HG03108 (cell line): ENCODE measurements around the gene CHMP1A.
"Not testable (repeated sequence)": the region's sequence is repeated elsewhere in the genome, so short reads cannot be mapped to it uniquely, and the experiment has no call there.

ENCODE experiments used
- ATAC-seq: cut with Tn5 transposase; IDR thresholded peaks from one replicate; pipeline ENCODE4 v1.9.1; 2021; ENCODE audit warnings: moderate library complexity; ENCODE audit not compliant: unreplicated experiment

The CHMP1A gene

GRCh38 chr16:89657442-89658220, at the start of gene CHMP1A, which contains the start of gene SPATA33:
Gene CHMP1A, minus strand, starts transcription at chr16:89657708. Its CDS starts 120 bp downstream, at chr16:89657588.
Gene SPATA33, plus strand, starts transcription at chr16:89657836. Its CDS starts 76 bp downstream, at chr16:89657912.
- peak; percentile 90 for ATAC-seq

- ATAC-seq: no peak
Observed at GRCh38 chr16:89706518-89707260, 49.2 kb upstream of the CHMP1A start.

GRCh38 chr16:89705006-89705405, 47.5 kb upstream of the CHMP1A start:
- no peak for ATAC-seq

- ATAC-seq: no peak
Observed at GRCh38 chr16:89704281-89704680, 46.8 kb upstream of the CHMP1A start.

GRCh38 chr16:89701425-89702406, 44.2 kb upstream of the CHMP1A start, which contains the start of gene SPATA2L:
Gene SPATA2L, minus strand, starts transcription at chr16:89701705. Its CDS starts 473 bp downstream, at chr16:89701232.
- ATAC-seq: peak; percentile 57

GRCh38 chr16:89700649-89701424, 43.3 kb upstream of the CHMP1A start:
- no peak for ATAC-seq

- peak; percentile 39 for ATAC-seq
Observed at GRCh38 chr16:89700100-89700648, 42.7 kb upstream of the CHMP1A start.

GRCh38 chr16:89699629-89700099, 42.2 kb upstream of the CHMP1A start:
- not testable (repeated sequence) for ATAC-seq

GRCh38 chr16:89698717-89699116, 41.2 kb upstream of the CHMP1A start:
- not testable (repeated sequence) for ATAC-seq

GRCh38 chr16:89697616-89698331, 40.3 kb upstream of the CHMP1A start:
- no peak for ATAC-seq

GRCh38 chr16:89697161-89697615, 39.7 kb upstream of the CHMP1A start:
- ATAC-seq: no peak

GRCh38 chr16:89696670-89697128, 39.2 kb upstream of the CHMP1A start:
- no peak for ATAC-seq

- ATAC-seq: no peak
Observed at GRCh38 chr16:89695875-89696669, 38.6 kb upstream of the CHMP1A start.

- no peak for ATAC-seq
Observed at GRCh38 chr16:89695086-89695874, 37.8 kb upstream of the CHMP1A start.

GRCh38 chr16:89694784-89695085, 37.2 kb upstream of the CHMP1A start:
- not testable (repeated sequence) for ATAC-seq

GRCh38 chr16:89693931-89694783, 36.6 kb upstream of the CHMP1A start:
- no peak for ATAC-seq
